IMR-90 (cell line): ENCODE data around the gene MAMLD1. TPM values are rescaled to one million over a fixed set of nuclear protein-coding genes. Genes with fewer than 3 reads are reported as not detected.
A peak's percentile ranks its signal among the peaks of the same experiment; 100 is the strongest.

Source experiments
- ATAC-seq: fragments of 200-7000 bp; cut with Tn5 transposase; 2 replicates; pipeline ENCODE4 v1.9.1; 2020; ENCODE audit warnings: low read depth, mild to moderate bottlenecking, moderate library complexity
- BruUV-seq: library from RNA; stranded (reverse); fragments of 400-500 nt; replicated peaks from 2 replicates; lab custom pipeline; 2021; lab: Mats Ljungman, UMichigan
- CTCF ChIA-PET: fragments of 300-600 bp; formaldehyde crosslinking; extraction: SDS; loops from one replicate; lab custom pipeline; 2021; ENCODE audit warnings: antibody characterized with exemption; lab: Yijun Ruan, JAX
- POLR2A ChIA-PET: fragments of 300-600 bp; sonication (Branson Sonifier 250); formaldehyde crosslinking; loops from one replicate; lab custom pipeline; 2022; ENCODE audit warnings: antibody characterized with exemption; ENCODE audit not compliant: unreplicated experiment; lab: Charles Lee
- DNase-seq: peaks from one replicate; pipeline ENCODE4 v3.0.0; 2013
- H2AFZ ChIP-seq: replicated peaks from 2 replicates; pipeline ENCODE3; 2013; ENCODE audit warnings: low read length, mild to moderate bottlenecking; ENCODE audit not compliant: poor library complexity
- H2AK5ac ChIP-seq: 2 replicates; pipeline ENCODE4 v1.6.1; 2013; ENCODE audit warnings: low read depth, low read length, inconsistent platforms
- H2AK9ac ChIP-seq: replicated peaks from 2 replicates; pipeline ENCODE3; 2013; ENCODE audit warnings: mild to moderate bottlenecking, low read depth, low read length, moderate library complexity; ENCODE audit not compliant: poor library complexity
- H2BK120ac ChIP-seq: 2 replicates; pipeline ENCODE4 v1.6.1; 2013; ENCODE audit warnings: low read depth, low read length, inconsistent platforms
- H2BK15ac ChIP-seq: 3 replicates; pipeline ENCODE4 v1.6.1; 2013; ENCODE audit warnings: low read depth, low read length, inconsistent platforms
- H2BK20ac ChIP-seq: 2 replicates; pipeline ENCODE4 v1.6.1; 2013; ENCODE audit warnings: low read depth, mild to moderate bottlenecking, inconsistent platforms, low read length, moderate library complexity
- H2BK5ac ChIP-seq: 2 replicates; pipeline ENCODE4 v1.6.1; 2013; ENCODE audit warnings: mild to moderate bottlenecking, low read depth, low read length, inconsistent platforms; ENCODE audit not compliant: poor library complexity, severe bottlenecking
- H3K14ac ChIP-seq: replicated peaks from 2 replicates; pipeline ENCODE4 v1.6.1; 2013; ENCODE audit warnings: low read depth, low read length, inconsistent platforms
- H3K18ac ChIP-seq: 2 replicates; pipeline ENCODE4 v1.6.1; 2013; ENCODE audit warnings: low read depth, low read length, control low read depth
- H3K23ac ChIP-seq: 2 replicates; pipeline ENCODE4 v1.6.1; 2013; ENCODE audit warnings: low read depth, low read length, inconsistent platforms
- H3K27ac ChIP-seq: 2 replicates; pipeline ENCODE4 v1.5.1; 2013; ENCODE audit warnings: mild to moderate bottlenecking, control low read depth, low read length; ENCODE audit not compliant: insufficient read depth
- H3K27me3 ChIP-seq: 2 replicates; pipeline ENCODE4 v1.6.1; 2013; ENCODE audit warnings: low read length; ENCODE audit not compliant: control insufficient read depth, insufficient read depth
- H3K36me3 ChIP-seq: 2 replicates; pipeline ENCODE4 v1.6.1; 2013; ENCODE audit warnings: low read length, mixed read lengths; ENCODE audit not compliant: control insufficient read depth, insufficient read depth
- H3K4ac ChIP-seq: 2 replicates; pipeline ENCODE4 v1.6.1; 2013; ENCODE audit warnings: low read depth, low read length, inconsistent platforms
- H3K4me1 ChIP-seq: 2 replicates; pipeline ENCODE4 v1.6.1; 2013; ENCODE audit warnings: low read length, mixed read lengths; ENCODE audit not compliant: control insufficient read depth, insufficient read depth
- H3K4me2 ChIP-seq: 2 replicates; pipeline ENCODE4 v1.6.1; 2013; ENCODE audit warnings: low read depth, mild to moderate bottlenecking, control low read depth, low read length, moderate library complexity
- H3K4me3 ChIP-seq: 2 replicates; pipeline ENCODE4 v1.5.1; 2013; ENCODE audit warnings: low read depth, mild to moderate bottlenecking, control low read depth, low read length, moderate library complexity; ENCODE audit not compliant: insufficient read depth
- H3K56ac ChIP-seq: 2 replicates; pipeline ENCODE4 v1.6.1; 2013; ENCODE audit warnings: low read length, inconsistent platforms; ENCODE audit not compliant: insufficient read depth; ENCODE audit errors: extremely low read depth
- H3K79me1 ChIP-seq, 2 experiments: 2 replicates each; pipeline ENCODE4 v1.6.1; 2013; ENCODE audit warnings: low read length in 2 of 2, inconsistent platforms in 1 of 2, low read depth in 1 of 2
- H3K9ac ChIP-seq: 2 replicates; pipeline ENCODE4 v1.6.1; 2013; ENCODE audit warnings: low read depth, low read length, control low read depth
- H3K9me1 ChIP-seq: 2 replicates; pipeline ENCODE4 v1.6.1; 2013; ENCODE audit warnings: low read length, inconsistent platforms; ENCODE audit not compliant: insufficient read depth
- H3K9me3 ChIP-seq: 2 replicates; pipeline ENCODE4 v1.6.1; 2013; ENCODE audit warnings: low read length; ENCODE audit not compliant: control insufficient read depth, insufficient read depth
- H4K20me1 ChIP-seq: 2 replicates; pipeline ENCODE4 v1.6.1; 2013; ENCODE audit warnings: low read length, inconsistent platforms; ENCODE audit not compliant: insufficient read depth
- H4K5ac ChIP-seq: 2 replicates; pipeline ENCODE4 v1.6.1; 2013; ENCODE audit warnings: mild to moderate bottlenecking, low read depth, low read length, control low read depth
- H4K8ac ChIP-seq, 2 experiments: 2 replicates each; pipeline ENCODE4 v1.6.1; 2013; ENCODE audit warnings: low read depth in 2 of 2, low read length in 2 of 2, control low read depth in 1 of 2, inconsistent platforms in 1 of 2
- H4K91ac ChIP-seq: 2 replicates; pipeline ENCODE4 v1.6.1; 2013; ENCODE audit warnings: low read depth, low read length, inconsistent platforms; ENCODE audit not compliant: insufficient read depth
- BHLHE40 ChIP-seq: fragments of 150-350 bp; IDR thresholded peaks from 2 replicates; pipeline ENCODE4 v1.6.1; 2016; ENCODE audit warnings: mild to moderate bottlenecking, low read depth, low read length
- CHD1 ChIP-seq: IDR thresholded peaks from 2 replicates; pipeline ENCODE4 v1.6.1; 2012; ENCODE audit warnings: low read depth, low read length, improper control_type of control experiment
- FOS ChIP-seq: fragments of 150-350 bp; IDR thresholded peaks from 2 replicates; pipeline ENCODE4 v1.6.1; 2016; ENCODE audit warnings: low read depth, low read length
- MAFK ChIP-seq: IDR thresholded peaks from 2 replicates; pipeline ENCODE4 v1.6.1; 2012; ENCODE audit warnings: low read depth, low read length, improper control_type of control experiment
- MAZ ChIP-seq: IDR thresholded peaks from 2 replicates; pipeline ENCODE4 v1.6.1; 2012; ENCODE audit warnings: low read depth, mild to moderate bottlenecking, low read length, improper control_type of control experiment, moderate library complexity, borderline replicate concordance
- MXI1 ChIP-seq: IDR thresholded peaks from 2 replicates; pipeline ENCODE4 v1.6.1; 2012; ENCODE audit warnings: low read depth, mild to moderate bottlenecking, low read length, moderate library complexity, borderline replicate concordance
- NFE2L2 ChIP-seq: fragments of 150-350 bp; IDR thresholded peaks from 2 replicates; pipeline ENCODE4 v1.6.1; 2016; ENCODE audit warnings: low read depth, mild to moderate bottlenecking, low read length
- POLR2A ChIP-seq: IDR thresholded peaks from 2 replicates; pipeline ENCODE4 v1.6.1; 2012; ENCODE audit warnings: mild to moderate bottlenecking, low read depth, low read length
- RAD21 ChIP-seq: IDR thresholded peaks from 2 replicates; pipeline ENCODE4 v1.6.1; 2012; ENCODE audit warnings: low read length, improper control_type of control experiment
- SMC3 ChIP-seq: fragments of 150-350 bp; IDR thresholded peaks from 2 replicates; pipeline ENCODE4 v1.6.1; 2016; ENCODE audit warnings: low read depth, mild to moderate bottlenecking, antibody characterized with exemption, low read length, moderate library complexity
- WGBS, 2 experiments: methylation state at CpG; one replicate each; pipeline versions ENCODE4 v1.1.5 to v1.1.7; 2013; ENCODE audit warnings: missing lambda C conversion rate in 2 of 2; ENCODE audit not compliant: insufficient read length in 1 of 2; ENCODE audit errors: extremely low coverage in 2 of 2; 5-methylcytosine and 5-hydroxymethylcytosine counted together
- dilution Hi-C: fragments of 300-500 bp; cut with HindIII; formaldehyde crosslinking; loops from one replicate; pipeline ENCODE4 v1.14.3; 2018; ENCODE audit warnings: low sequenced_read_pairs; ENCODE audit not compliant: unreplicated experiment
- in situ Hi-C: fragments of 300-500 bp; cut with MboI; formaldehyde crosslinking; loops from 3 replicates; pipeline ENCODE4 v1.14.3; 2019; ENCODE audit warnings: low sequenced_read_pairs, inconsistent platforms, mixed read lengths
- intact Hi-C: fragments of 100-400 bp; cut with micrococcal nuclease; formaldehyde crosslinking; loops from 2 replicates; pipeline ENCODE4 v1.10.0; 2022
- polyA plus RNA-seq, 3 experiments: library from polyadenylated mRNA; depleted of rRNA; stranded (reverse); fragments of >200 nt; gene quantifications; 2 replicates each; pipeline ENCODE4 v1.2.3, GENCODE V29; 2012; ENCODE audit warnings: low replicate concordance in 1 of 3
- total RNA-seq: library from RNA; depleted of rRNA; stranded (reverse); fragments of >200 nt; gene quantifications from 2 replicates; pipeline ENCODE4 v1.2.3, GENCODE V29; 2012
- TF ChIP-seq, protein P1 (sequence below): fragments of 150-350 bp; IDR thresholded peaks from 2 replicates; pipeline ENCODE4 v1.6.1; 2016; ENCODE audit warnings: low read depth, mild to moderate bottlenecking, low read length, moderate library complexity, borderline replicate concordance
- TF ChIP-seq, protein P2 (sequence below): conservative IDR thresholded peaks from 2 replicates; pipeline ENCODE4 v1.5.1; 2012; ENCODE audit warnings: mild to moderate bottlenecking, low read depth, low read length, improper control_type of control experiment

MAMLD1 gene
- total and polyA plus RNA-seq, 2 of the 4 experiments (the other 2 are of a cell fraction) = 1.4 to 11.0 TPM

DNA sequence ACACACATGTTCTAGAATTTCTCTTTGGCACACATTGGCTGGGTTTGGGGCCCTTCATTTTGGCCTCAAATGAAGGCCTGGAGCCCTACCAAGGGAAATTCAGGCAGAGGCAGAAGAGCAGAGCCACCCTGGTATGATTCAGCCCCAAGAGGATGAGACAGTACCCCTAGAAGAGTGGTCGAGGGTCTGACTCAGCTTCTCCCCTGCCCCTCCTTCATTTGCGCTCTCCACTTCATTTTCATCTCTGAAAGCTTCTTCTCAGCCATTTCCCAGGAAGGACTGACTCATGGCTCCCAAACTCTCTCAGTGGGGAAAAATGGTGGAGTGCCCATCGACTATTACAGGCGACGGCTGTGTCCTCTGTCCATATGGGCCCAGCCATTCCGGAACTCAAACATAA, 43.5 kb downstream of the MAMLD1 start:
- H3K27me3 ChIP-seq = no peaks in the 10 kb centered on the region
- no peak overlapping the region for H4K5ac ChIP-seq
- no peak overlapping the region for H3K27ac ChIP-seq
- TF ChIP-seq MAZ = no peak
- TF ChIP-seq, protein P1, sequence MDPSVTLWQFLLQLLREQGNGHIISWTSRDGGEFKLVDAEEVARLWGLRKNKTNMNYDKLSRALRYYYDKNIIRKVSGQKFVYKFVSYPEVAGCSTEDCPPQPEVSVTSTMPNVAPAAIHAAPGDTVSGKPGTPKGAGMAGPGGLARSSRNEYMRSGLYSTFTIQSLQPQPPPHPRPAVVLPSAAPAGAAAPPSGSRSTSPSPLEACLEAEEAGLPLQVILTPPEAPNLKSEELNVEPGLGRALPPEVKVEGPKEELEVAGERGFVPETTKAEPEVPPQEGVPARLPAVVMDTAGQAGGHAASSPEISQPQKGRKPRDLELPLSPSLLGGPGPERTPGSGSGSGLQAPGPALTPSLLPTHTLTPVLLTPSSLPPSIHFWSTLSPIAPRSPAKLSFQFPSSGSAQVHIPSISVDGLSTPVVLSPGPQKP = no peak
- no peak for TF ChIP-seq MAFK
- no peak for TF ChIP-seq POLR2A
- TF ChIP-seq, protein P2, sequence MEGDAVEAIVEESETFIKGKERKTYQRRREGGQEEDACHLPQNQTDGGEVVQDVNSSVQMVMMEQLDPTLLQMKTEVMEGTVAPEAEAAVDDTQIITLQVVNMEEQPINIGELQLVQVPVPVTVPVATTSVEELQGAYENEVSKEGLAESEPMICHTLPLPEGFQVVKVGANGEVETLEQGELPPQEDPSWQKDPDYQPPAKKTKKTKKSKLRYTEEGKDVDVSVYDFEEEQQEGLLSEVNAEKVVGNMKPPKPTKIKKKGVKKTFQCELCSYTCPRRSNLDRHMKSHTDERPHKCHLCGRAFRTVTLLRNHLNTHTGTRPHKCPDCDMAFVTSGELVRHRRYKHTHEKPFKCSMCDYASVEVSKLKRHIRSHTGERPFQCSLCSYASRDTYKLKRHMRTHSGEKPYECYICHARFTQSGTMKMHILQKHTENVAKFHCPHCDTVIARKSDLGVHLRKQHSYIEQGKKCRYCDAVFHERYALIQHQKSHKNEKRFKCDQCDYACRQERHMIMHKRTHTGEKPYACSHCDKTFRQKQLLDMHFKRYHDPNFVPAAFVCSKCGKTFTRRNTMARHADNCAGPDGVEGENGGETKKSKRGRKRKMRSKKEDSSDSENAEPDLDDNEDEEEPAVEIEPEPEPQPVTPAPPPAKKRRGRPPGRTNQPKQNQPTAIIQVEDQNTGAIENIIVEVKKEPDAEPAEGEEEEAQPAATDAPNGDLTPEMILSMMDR = no peak
- TF ChIP-seq BHLHE40 = no peak
- no peak for TF ChIP-seq CHD1
- TF ChIP-seq RAD21 = no peak
- no peak for TF ChIP-seq NFE2L2
- TF ChIP-seq SMC3 = no peak
- TF ChIP-seq FOS = no peak
- no peak for TF ChIP-seq MXI1
- dilution Hi-C loops (no loop called here), intact Hi-C loops (no loop called here), in situ Hi-C loops (no loop called here)
- no peak overlapping the region for H2AK5ac ChIP-seq
- H4K8ac ChIP-seq = no peak overlapping the region
- CTCF ChIA-PET = no interaction called here
- H3K79me1 ChIP-seq = peaks cover 0 to 32% of the 10 kb centered on the region in 2 experiments; a peak in 1 of 4 replicates
- H3K18ac ChIP-seq = no peak overlapping the region
- H4K20me1 ChIP-seq = peaks cover 15% of the 10 kb centered on the region; the same call in 1 of the 2 replicates
- DNase-seq = peak; percentile 11
- no peak overlapping the region for H3K14ac ChIP-seq
- H3K9me1 ChIP-seq = peaks cover 8% of the 10 kb centered on the region; the same call in 1 of the 2 replicates
- H2BK120ac ChIP-seq = no peak overlapping the region
- H3K36me3 ChIP-seq = no peaks in the 10 kb centered on the region
- H3K56ac ChIP-seq = no peak overlapping the region
- no peak overlapping the region for H2BK20ac ChIP-seq
- no peak overlapping the region for H4K91ac ChIP-seq
- no TSS peak for BruUV-seq
- no peak for ATAC-seq
- no peak overlapping the region for H3K9ac ChIP-seq
- no peak overlapping the region for H3K4ac ChIP-seq
- no peak overlapping the region for H2BK5ac ChIP-seq
- H3K9me3 ChIP-seq = no peaks in the 10 kb centered on the region
- no peak overlapping the region for H2BK15ac ChIP-seq
- H3K4me1 ChIP-seq = no peaks in the 10 kb centered on the region; the same call in 1 of the 2 replicates
- no CpG with 5 or more reads among the region's 6 CpGs for WGBS, 2 experiments
- no peak overlapping the region for H3K4me2 ChIP-seq
- no peak overlapping the region for H2AFZ ChIP-seq
- H2AK9ac ChIP-seq = no peak overlapping the region
- POLR2A ChIA-PET = no interaction called here
- no peak overlapping the region for H3K4me3 ChIP-seq
- H3K23ac ChIP-seq = no peak overlapping the region
